GM20431 (cell line): ENCODE measurements around the gene UGT2B7.
"Not testable (repeated sequence)": the region's sequence is repeated elsewhere in the genome, so short reads cannot be mapped to it uniquely, and the experiment has no call there.

Experiments
- in situ Hi-C: fragments of 300-500 bp; cut with MseI, MboI; formaldehyde crosslinking; loops from one replicate; pipeline ENCODE4 v1.15.0; 2020; ENCODE audit warnings: low sequenced_read_pairs; ENCODE audit not compliant: unreplicated experiment

UGT2B7 gene

GRCh38 chr4:69096111-69096656, at the start of gene UGT2B7:
UGT2B7 (plus strand) TSS chr4:69096474; CDS start chr4:69096521, 47 bp downstream.
- in situ Hi-C loops: no loop called here

GRCh38 chr4:69049860-69050259, 46.4 kb upstream of the UGT2B7 start:
- in situ Hi-C loops: no loop called here

- in situ Hi-C loops: not testable (repeated sequence)
These were observed 45.3 kb upstream of the UGT2B7 start for GRCh38 chr4:69050853-69051575.

- in situ Hi-C loops: no loop called here
These were observed 44.7 kb upstream of the UGT2B7 start for GRCh38 chr4:69051576-69051943.

GRCh38 chr4:69053309-69053885, 42.9 kb upstream of the UGT2B7 start:
- in situ Hi-C loops: not testable (repeated sequence)

GRCh38 chr4:69054033-69054432, 42.2 kb upstream of the UGT2B7 start:
- in situ Hi-C loops: not testable (repeated sequence)

GRCh38 chr4:69054578-69055200, 41.6 kb upstream of the UGT2B7 start:
- in situ Hi-C loops: no loop called here

GRCh38 chr4:69056150-69056549, 40.1 kb upstream of the UGT2B7 start:
- in situ Hi-C loops: no loop called here

- in situ Hi-C loops: no loop called here
These were observed 39.2 kb upstream of the UGT2B7 start for GRCh38 chr4:69056921-69057550.

- in situ Hi-C loops: no loop called here
These were observed 38.5 kb upstream of the UGT2B7 start for GRCh38 chr4:69057620-69058409.

- in situ Hi-C loops: no loop called here
These were observed 37.7 kb upstream of the UGT2B7 start for GRCh38 chr4:69058410-69059059.

- in situ Hi-C loops: no loop called here
These were observed 35.5 kb upstream of the UGT2B7 start for GRCh38 chr4:69060651-69061308.

GRCh38 chr4:69064391-69064790, 31.9 kb upstream of the UGT2B7 start:
- in situ Hi-C loops: no loop called here

- in situ Hi-C loops: no loop called here
These were observed 29.3 kb upstream of the UGT2B7 start for GRCh38 chr4:69066945-69067344.

GRCh38 chr4:69069085-69069484, 27.2 kb upstream of the UGT2B7 start:
- in situ Hi-C loops: no loop called here

GRCh38 chr4:69070590-69070989, 25.7 kb upstream of the UGT2B7 start:
- in situ Hi-C loops: no loop called here

GRCh38 chr4:69071286-69071685, 25.0 kb upstream of the UGT2B7 start:
- in situ Hi-C loops: no loop called here

- in situ Hi-C loops: no loop called here
These were observed 22.9 kb upstream of the UGT2B7 start for GRCh38 chr4:69073375-69073774.
